ENCODE results near the gene B4GALNT4.
"Not testable (repeated sequence)": the region's sequence is repeated elsewhere in the genome, so short reads cannot be mapped to it uniquely, and the experiment has no call there.

The B4GALNT4 gene

GRCh38 chr11:375065-376025 lies 6.0 kb downstream of the B4GALNT4 start:
- DNase-seq (ENCODE audit: low read depth) = no peak

GRCh38 chr11:376531-377173 lies 7.4 kb downstream of the B4GALNT4 start:
- no peak for DNase-seq (ENCODE audit: low read depth)

GRCh38 chr11:377174-377865 lies 8.0 kb downstream of the B4GALNT4 start:
- no peak for DNase-seq (ENCODE audit: low read depth)

- no peak for DNase-seq (ENCODE audit: low read depth)
Observed at GRCh38 chr11:377883-378500, 8.7 kb downstream of the B4GALNT4 start.

GRCh38 chr11:379205-380094 lies 10.2 kb downstream of the B4GALNT4 start:
- DNase-seq (ENCODE audit: low read depth) = no peak

- no peak for DNase-seq (ENCODE audit: low read depth)
Observed at GRCh38 chr11:380095-380480, 10.8 kb downstream of the B4GALNT4 start.

- no peak for DNase-seq (ENCODE audit: low read depth)
Observed at GRCh38 chr11:380491-380890, 11.2 kb downstream of the B4GALNT4 start.

- DNase-seq (ENCODE audit: low read depth) = no peak
Observed at GRCh38 chr11:380996-381395, 11.7 kb downstream of the B4GALNT4 start.

GRCh38 chr11:381501-382072 lies 12.3 kb downstream of the B4GALNT4 start:
- DNase-seq (ENCODE audit: low read depth) = no peak

GRCh38 chr11:382081-382629 lies 12.9 kb downstream of the B4GALNT4 start:
- no peak for DNase-seq (ENCODE audit: low read depth)

- DNase-seq (ENCODE audit: low read depth) = no peak
Observed at GRCh38 chr11:383431-383830, 14.1 kb downstream of the B4GALNT4 start.

- DNase-seq (ENCODE audit: low read depth) = no peak
Observed at GRCh38 chr11:384511-384910, 15.2 kb downstream of the B4GALNT4 start.

- DNase-seq (ENCODE audit: low read depth) = no peak
Observed at GRCh38 chr11:385594-386351, 16.5 kb downstream of the B4GALNT4 start.

- DNase-seq (ENCODE audit: low read depth) = no peak
Observed at GRCh38 chr11:386483-386882, 17.2 kb downstream of the B4GALNT4 start.

- DNase-seq (ENCODE audit: low read depth) = no peak
Observed at GRCh38 chr11:387193-387793, 18.0 kb downstream of the B4GALNT4 start.

- DNase-seq (ENCODE audit: low read depth) = not testable (repeated sequence)
Observed at GRCh38 chr11:389369-389768, 20.1 kb downstream of the B4GALNT4 start.

- DNase-seq (ENCODE audit: low read depth) = no peak
Observed at GRCh38 chr11:390175-390574, 20.9 kb downstream of the B4GALNT4 start.

GRCh38 chr11:391117-392017 lies 22.1 kb downstream of the B4GALNT4 start:
- DNase-seq (ENCODE audit: low read depth) = no peak
